ENCODE data around the gene PTPRK.
A peak's percentile ranks its signal among the peaks of the same experiment; 100 is the strongest.

Gene PTPRK

DNA sequence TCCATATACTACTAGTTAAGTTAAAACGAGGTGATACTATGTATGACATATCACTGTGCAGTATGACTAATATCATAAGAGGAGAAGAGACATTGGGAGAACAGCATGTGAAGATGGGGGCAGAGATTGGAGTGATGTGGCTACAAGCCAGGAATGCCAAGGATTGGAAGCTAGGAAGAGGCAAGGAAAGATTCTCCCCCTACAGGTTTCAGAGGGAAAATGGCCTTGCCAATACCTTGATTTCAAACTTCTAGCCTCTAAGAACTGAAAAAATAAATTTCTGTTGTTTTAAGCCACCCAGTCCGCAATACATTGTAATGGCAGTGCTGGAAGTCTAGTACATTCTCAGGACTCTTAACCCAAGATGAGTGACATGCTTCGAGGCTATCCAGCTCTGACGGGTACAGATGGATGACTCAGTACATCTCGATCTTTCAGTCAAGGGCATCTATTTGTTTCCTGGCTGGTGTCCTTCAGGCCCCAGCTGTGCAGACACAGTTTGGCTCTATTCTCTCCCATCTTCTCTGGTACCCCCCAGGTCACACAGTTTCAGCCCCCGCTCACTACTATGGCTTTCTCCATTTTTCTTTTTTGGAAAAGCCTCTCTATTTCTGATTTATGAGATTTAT lies 564.0 kb downstream of the PTPRK start:
- no peak for DNase-seq (ENCODE audit: low read depth)
- TF ChIP-seq, protein P1, sequence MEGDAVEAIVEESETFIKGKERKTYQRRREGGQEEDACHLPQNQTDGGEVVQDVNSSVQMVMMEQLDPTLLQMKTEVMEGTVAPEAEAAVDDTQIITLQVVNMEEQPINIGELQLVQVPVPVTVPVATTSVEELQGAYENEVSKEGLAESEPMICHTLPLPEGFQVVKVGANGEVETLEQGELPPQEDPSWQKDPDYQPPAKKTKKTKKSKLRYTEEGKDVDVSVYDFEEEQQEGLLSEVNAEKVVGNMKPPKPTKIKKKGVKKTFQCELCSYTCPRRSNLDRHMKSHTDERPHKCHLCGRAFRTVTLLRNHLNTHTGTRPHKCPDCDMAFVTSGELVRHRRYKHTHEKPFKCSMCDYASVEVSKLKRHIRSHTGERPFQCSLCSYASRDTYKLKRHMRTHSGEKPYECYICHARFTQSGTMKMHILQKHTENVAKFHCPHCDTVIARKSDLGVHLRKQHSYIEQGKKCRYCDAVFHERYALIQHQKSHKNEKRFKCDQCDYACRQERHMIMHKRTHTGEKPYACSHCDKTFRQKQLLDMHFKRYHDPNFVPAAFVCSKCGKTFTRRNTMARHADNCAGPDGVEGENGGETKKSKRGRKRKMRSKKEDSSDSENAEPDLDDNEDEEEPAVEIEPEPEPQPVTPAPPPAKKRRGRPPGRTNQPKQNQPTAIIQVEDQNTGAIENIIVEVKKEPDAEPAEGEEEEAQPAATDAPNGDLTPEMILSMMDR (IDR thresholded peaks at IDR 0.05; ENCODE audit: control insufficient read depth, extremely low read depth, insufficient read depth), result 0 out of 2 replicates have a peak, but pooled peaks have one; percentile 6
- no peak overlapping the region for H3K4me3 ChIP-seq (ENCODE audit: low read depth, low read length)

DNA sequence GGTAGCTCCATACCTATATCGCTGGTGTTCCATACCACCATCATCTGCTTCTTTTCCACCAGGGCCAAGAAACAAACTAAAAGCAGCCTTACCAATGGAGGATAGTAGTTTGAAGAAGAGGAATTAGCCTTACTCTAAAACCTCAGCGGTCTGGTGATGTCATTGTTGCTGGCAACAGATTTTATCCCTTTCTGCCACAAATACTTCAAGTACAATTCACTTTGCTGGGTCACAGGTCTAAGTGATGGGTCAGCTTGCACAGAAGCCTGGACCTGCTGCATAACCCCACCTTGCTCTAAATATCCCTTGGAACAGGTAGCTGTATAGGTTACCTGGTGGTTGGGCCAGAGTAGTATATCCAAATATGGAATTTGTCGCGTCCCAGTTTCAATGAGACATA lies 566.3 kb downstream of the PTPRK start:
- DNase-seq (ENCODE audit: low read depth), result no peak
- TF ChIP-seq, protein P1 (IDR thresholded peaks at IDR 0.05; ENCODE audit: control insufficient read depth, extremely low read depth, insufficient read depth), result no peak

DNA sequence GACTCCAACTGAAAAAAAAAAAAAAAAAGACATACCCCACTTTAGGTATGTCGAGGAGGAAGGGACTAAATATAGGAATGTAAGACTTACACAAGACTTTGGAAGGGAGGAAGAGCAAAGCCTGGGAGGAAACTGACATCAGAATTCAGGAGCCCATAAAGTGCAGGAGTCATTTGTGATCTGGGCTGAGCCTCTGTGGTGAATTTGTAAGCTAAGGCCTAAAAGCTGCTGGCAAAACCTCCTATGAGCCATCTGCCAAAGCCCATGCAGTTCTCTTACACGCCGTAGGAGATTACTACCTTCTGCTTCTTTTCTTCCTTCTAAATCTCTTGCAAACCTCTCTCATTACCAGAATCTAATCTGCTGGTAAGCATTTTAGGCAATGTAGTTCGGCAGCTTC lies 567.6 kb downstream of the PTPRK start:
- TF ChIP-seq, protein P1 (IDR thresholded peaks at IDR 0.05; ENCODE audit: control insufficient read depth, extremely low read depth, insufficient read depth), result no peak
- DNase-seq (ENCODE audit: low read depth), result no peak
- no peak overlapping the region for H3K4me3 ChIP-seq (ENCODE audit: low read depth, low read length)

More for the DNA sequence above, 566.3 kb downstream of the PTPRK start:
- no peak overlapping the region for H3K4me3 ChIP-seq (ENCODE audit: low read depth, low read length)

DNA sequence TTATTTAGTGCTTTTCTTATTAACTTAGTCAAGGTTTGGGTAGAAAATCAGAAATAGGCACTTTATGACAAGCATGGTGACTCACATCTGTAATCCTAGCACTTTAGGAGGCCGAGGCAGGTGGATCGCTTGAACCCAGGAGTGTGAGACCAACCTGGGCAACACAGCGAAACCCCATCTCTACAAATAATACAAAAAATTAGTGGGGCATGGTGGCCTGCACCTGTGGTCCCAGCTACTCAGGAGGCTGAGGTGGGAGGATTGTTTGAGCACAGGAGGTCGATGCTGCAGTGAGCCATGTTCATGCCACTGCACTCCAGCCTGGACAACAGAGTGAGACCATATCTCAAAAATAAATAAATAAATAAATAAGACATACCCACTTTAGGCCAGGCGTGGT lies 568.2 kb downstream of the PTPRK start:
- no peak overlapping the region for H3K4me3 ChIP-seq (ENCODE audit: low read depth, low read length)
- TF ChIP-seq, protein P1 (IDR thresholded peaks at IDR 0.05; ENCODE audit: control insufficient read depth, extremely low read depth, insufficient read depth), result no peak

DNA sequence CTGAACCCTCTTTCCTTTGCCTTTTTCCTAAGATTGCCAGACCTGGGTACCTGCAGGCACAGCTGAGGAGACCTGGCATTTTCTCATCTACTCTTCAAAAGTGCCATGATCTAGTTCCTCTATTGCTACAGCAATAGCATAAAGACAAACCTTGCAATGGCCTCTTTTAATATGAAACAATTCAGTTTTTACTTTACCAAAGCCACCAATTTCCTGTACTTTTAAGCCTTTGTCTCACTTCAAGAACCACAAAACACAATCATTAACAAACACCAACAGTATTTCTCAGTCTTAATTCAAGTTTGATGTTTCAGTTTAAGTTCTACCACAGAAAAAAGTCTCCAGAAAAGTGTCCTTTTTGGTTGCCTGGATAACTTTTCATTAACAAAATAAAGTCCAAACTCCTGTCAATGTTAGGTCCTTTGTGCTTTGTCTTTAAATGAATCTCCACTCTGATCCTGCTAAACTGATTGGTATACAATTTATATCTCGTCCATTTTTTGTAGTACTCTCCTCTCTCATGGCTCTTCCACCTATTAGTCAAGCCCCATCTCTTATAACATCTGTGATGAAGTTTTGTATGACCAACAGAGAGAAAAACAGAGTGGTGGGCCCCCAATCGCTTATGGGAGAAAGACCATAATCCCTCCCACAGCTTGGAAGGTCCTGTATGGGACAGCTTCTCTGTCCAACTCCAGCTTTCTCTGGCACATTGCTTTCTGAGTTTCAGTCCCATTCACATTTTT lies 569.1 kb downstream of the PTPRK start:
- H3K4me3 ChIP-seq (ENCODE audit: low read depth, low read length), result no peak overlapping the region
- TF ChIP-seq, protein P1 (IDR thresholded peaks at IDR 0.05; ENCODE audit: control insufficient read depth, extremely low read depth, insufficient read depth), result no peak
- no peak for DNase-seq (ENCODE audit: low read depth)

More for the DNA sequence above, 568.2 kb downstream of the PTPRK start:
- DNase-seq (ENCODE audit: low read depth), result no peak

DNA sequence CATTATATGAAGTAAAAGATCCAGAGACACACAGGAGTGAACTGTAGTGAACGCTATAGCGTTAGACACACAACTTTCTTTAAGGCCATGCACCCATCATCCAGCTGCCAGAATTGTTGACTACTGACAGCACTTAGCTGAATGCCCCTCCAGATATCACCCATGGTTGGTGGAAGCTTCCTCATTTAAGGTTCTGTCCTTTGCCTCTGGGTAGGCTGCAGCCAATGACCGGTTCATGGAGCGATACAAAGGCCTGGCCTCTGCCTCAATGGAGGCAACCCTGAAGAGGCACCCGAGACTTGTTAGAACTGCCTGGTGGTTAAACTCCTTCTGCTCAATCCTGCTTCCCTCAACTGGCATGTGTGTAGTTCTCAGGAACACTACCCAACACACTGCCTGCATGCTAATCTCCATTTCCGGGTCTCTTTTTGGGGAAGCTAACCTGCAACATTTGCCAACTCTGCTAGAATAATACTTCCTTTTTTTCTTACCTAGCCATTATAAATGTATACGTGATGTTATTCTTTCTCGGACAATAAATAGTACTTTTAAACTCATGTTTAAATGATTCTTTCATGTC lies 569.7 kb downstream of the PTPRK start:
- TF ChIP-seq, protein P1 (IDR thresholded peaks at IDR 0.05; ENCODE audit: control insufficient read depth, extremely low read depth, insufficient read depth), result no peak
- H3K4me3 ChIP-seq (ENCODE audit: low read depth, low read length), result no peak overlapping the region
- no peak for DNase-seq (ENCODE audit: low read depth)

Measured in LNCaP clone FGC (cell line).